Measurements from ENCODE around the gene GPRC5A.

GPRC5A gene

DNA sequence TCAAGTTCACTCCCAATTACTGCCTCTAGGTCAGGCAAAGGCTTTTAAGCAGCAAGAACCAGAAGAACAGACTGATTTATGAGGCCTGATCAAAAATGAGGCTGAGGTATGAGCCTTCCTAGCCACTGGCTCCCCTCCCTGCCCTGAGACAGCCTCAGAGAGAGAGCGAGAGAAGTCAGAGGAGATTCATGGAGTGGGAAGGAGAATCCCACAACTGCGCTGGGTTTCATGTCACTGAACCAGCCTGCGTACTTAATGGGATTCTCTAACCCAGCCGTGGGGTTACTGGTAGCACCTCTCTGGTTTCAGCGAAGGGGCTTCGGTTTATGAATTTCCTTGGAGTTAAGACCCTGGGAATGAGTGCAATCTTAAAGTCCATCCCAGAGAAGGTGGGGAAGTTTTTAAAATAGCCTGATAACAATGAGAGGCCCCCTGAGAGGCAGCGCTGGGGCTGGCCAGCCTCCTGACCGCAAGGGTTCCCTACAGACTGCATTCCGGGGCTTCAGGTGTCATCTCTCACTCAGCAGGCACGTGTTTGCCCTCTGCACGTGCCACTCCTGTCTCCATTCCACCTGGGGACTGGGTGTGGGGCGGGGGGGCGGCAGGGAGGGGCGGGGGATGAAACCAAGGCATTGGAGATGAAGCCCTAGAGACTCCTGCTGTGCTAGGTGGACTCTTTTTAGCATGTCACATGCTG is 6.1 kb upstream of the GPRC5A start:
- no peak for DNase-seq (ENCODE audit: low read depth)

DNA sequence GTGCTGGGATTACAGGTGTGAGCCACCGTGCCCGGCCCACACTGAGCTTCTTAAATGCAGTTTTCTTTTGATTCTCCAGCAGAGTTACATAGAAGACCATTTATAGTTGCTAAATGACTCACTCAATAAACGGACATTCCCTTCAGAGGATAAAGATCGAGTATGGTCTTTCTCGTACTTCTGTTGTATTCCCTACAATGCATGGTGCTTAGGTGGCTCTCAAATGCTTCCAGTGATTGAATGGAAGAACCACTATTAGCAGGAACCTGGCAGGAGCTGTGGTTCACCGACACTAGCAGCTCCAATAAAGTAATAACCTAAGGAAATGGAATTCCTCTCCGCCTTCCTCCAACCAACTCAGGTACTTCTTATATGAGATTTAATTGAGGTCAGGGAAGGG is 3.9 kb upstream of the GPRC5A start:
- DNase-seq (ENCODE audit: low read depth): no peak

DNA sequence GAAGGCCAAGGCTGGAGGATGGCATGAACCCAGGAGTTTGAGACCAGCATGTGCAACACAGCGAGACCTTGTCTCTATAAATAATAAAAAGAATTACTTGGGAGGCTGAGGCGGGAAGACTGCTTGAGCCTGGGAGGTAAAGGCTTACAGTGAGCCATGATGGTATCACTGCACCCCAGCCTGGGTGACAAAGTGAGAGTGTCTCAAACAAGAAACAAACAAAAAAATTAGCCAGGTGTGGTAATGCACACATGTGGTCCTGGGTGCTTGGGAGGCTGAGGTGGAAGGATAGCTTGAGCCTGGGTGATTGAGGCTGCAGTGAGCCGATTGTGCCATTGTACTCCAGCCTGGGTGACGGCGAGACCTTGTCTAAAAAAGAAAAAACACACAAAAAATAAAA is 1.7 kb upstream of the GPRC5A start:
- DNase-seq (ENCODE audit: low read depth): no peak

DNA sequence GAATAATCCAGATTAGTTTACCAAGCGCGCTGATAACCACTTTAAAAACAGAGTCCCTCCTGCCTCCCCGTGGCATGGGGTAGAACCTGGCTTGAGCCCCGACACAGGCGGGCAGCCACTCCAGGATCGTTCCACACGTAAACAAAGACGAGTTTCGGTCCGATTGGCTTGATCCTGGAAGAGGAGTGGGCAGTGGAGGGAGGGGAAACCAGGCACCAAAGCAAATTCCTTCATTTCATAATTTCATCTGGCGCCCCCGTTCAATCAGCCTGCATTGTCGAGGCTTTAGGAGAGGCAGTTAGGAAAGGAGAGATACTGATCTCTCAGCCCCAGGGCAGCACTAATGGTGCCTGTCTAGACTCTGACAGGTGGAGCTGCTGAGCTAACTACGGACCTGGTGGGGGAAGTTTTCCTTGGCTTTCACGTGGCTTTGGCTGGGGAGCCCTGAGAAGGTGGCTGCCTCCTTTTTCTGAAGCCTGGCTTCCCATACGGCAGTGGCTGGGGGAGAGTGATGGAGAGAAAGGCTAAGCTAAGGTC is 751 bp upstream of the GPRC5A start:
- DNase-seq (ENCODE audit: low read depth): no peak

DNA sequence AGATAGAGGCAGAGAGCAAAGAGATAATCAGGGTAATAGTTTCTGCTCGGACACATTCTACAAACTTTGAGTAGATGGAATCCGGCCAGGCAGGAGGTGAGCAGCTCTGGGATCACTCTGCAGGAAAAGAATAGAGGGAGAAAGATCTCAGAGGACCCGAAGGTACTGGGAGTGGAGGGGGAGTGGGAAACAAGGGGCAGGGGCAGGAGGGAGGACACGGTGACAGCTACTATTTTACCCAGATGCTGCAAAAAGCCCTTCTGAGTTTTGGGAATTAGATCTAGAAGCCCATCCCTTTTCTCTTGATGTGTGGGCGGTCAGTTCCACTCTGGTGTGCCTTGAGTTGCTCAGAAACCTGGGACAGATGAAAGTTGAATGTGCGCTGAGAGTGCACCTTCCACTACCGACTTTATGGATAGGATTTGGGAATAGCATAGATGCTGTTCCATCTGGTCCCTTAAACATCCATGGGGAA is 556 bp downstream of the GPRC5A start:
- no peak for DNase-seq (ENCODE audit: low read depth)

DNA sequence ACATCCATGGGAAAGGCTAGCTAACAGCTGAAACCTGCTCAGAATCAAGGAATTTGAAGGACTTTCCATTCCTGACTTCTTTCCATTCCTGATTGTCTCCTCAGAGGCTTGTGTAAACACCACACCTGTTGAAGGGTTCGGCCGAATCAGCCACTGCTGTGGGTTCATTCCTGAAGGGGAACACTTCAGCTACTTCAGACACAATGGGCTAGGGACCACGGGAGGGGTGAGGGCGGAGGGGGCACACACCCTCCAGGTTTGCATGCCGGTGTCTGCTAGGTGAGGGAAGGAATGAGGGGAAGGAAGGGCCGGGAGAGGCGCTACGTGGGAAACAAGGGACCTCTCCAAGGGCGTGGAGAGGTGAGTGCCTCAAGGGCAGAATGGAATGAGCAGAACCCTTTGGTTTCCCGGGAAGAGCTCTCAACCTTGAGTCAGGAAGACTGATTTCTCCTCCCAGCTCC is 1.3 kb downstream of the GPRC5A start:
- DNase-seq (ENCODE audit: low read depth): no peak

DNA sequence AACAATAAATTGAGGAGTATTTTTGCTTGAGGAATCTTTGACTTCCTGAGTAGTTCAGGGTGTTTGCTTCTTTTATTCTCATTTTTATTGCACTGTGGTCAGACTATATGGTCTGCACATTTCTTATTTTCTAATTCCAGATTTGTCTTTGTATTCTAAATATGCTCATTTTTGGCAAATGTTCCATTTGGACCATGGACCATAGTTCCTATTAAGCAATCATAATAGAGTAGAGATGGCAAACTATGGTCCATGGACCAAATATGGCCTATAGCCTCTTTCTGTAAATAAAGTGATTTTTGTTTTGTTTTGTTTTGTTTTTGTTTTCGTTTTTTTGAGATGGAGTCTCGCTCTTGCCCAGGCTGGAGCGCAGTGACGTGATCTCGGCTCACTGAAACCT is 2.1 kb downstream of the GPRC5A start:
- no peak for DNase-seq (ENCODE audit: low read depth)

DNA sequence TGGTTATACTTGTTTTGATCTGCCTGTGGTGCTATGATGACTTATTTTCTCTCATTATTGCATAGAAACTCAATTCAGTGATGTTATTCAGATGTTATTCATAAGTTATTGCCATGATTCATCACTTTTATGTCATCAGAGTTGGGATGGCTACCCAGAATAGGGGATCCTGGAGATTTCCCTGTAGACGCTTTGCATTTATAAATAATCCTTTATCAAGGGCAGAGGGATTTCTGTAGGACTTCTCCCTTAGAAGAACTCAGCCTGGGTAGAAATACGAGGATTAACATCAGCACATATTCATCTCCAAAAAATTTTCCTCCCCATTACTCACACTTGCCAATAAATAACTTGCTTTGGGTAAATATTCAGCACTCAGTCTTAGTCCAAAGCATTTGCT is 4.9 kb downstream of the GPRC5A start:
- no peak for DNase-seq (ENCODE audit: low read depth)

DNA sequence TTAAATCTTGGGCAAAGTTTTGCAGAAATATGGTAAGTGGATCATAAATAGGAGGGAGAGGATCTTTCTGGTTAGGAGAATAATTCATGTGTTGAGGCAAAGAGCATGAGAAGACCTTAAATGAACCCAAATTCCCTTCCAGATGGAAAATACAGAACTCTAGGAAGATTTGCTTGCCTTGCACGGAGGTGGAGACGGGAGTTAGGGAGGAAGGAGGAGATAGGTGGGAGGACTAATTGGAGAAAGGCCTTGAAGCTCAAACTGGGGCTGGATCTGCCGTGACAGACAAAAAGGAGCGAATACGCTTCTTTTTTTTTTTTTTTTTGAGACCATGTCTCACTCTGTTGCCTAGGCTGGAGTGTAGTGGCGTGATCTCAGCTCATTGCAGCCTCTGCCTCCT is 5.9 kb downstream of the GPRC5A start:
- no peak for DNase-seq (ENCODE audit: low read depth)

DNA sequence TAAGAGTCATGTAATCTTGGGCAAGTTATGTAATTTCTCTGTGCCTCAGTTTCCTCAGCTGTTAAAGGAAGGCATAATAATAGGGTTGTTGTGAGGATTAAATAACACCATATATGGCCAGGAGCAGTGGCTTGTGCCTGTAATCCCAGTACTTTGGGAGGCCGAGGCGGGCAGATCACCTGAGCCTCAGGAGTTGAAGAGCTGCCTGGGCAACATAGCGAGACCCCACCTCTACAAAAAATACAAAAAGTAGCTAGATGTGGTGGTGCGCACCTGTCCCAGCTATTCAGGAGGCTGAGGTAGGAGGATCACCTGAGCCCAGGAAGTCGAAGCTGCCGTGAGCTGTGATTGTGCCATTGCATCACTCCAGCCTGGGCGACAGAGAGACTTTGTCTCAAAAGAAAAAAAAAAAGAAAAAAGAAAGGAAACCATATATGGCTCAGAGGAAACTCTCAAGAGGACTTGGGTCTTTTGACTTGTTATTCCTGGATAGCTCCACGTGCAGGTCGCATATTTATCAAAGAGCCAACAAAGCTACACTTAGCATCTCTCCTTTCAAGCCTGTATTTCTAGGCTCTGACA is 6.9 kb downstream of the GPRC5A start:
- DNase-seq (ENCODE audit: low read depth): no peak

DNA sequence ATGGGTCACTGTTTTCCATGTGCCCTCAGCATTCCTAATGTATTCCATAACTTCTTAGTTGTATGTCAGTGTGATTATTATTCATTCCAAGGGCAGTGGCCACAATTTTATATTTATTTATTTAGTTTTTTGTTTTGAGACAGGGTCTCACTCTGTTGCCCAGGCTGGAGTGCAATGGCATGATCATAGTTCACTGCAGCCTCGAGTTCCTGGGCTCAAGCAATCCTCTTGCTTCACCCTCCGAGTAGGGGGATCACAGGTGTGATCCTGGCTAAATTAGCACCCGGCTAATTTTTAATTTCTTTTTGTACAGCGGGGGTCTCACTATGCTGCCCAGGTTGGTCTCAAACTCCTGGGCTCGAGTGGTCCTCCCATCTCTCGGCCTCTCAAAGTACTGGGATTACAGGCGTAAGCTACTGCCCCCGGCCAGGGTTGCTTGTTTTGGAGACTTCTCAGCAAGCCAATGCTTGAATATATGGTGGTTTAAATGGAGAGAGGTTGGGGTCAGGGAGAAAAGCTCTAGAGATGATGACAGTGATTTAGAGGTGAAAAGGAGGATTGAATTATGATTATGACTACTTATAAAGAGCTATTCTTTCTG is 7.6 kb downstream of the GPRC5A start:
- no peak for DNase-seq (ENCODE audit: low read depth)

DNA sequence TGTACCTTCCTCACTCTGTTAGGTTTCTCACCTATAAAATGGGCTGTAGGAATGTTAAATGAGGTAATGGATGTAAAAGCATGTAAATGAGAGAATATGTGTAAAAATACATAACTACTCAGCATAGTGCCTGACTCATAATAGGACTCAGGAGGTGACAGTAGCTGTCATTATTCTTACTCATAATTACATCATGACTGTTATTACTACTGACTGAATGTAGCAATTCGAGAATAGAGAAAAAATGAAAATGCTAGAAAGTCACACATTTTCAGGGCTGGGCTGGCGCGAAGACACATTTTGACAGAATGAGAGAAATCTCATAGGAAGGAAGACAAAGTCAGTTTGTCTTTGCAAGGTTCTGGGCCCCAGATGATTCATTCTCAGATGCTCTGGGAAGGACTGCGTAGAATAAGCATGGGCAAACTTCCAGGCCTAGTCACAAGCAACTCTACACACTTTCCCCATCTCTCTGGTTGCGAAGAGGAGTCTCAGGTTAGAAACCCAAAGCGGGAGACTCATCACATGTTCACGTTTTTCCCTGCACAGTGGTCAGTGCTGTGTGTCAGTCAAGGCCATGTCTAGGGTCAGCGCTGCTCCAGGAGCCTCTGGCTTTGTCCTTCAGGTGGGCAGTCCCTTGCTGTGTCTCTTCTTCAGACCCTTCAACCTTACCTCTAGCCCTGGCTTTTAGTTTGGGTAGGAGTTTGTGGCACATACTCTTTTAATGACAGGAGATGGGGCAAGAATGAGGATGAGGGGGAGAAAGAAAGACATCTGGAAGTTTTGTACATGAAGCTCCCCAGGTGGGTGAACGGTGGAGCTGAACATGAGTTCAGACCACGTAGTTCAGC is 8.4 kb downstream of the GPRC5A start:
- DNase-seq (ENCODE audit: low read depth): no peak

DNA sequence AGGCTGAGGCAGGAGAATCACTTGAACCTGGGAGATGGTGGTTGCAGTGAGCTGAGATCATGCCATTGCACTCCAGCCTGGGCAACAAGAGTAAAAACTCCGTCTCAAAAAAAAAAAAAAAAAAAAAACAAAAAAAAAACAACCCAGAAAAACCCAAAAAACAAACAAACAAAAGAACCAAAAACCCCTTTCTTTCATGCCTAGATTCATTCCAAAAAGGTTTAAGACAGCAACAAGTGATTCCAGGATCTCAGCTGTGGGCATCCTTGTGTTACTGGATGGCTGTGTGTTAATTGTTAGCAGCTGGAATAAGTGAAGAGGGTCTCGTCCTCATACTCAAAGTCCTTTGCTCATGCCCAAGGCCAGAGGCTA is 9.4 kb downstream of the GPRC5A start:
- no peak for DNase-seq (ENCODE audit: low read depth)

DNA sequence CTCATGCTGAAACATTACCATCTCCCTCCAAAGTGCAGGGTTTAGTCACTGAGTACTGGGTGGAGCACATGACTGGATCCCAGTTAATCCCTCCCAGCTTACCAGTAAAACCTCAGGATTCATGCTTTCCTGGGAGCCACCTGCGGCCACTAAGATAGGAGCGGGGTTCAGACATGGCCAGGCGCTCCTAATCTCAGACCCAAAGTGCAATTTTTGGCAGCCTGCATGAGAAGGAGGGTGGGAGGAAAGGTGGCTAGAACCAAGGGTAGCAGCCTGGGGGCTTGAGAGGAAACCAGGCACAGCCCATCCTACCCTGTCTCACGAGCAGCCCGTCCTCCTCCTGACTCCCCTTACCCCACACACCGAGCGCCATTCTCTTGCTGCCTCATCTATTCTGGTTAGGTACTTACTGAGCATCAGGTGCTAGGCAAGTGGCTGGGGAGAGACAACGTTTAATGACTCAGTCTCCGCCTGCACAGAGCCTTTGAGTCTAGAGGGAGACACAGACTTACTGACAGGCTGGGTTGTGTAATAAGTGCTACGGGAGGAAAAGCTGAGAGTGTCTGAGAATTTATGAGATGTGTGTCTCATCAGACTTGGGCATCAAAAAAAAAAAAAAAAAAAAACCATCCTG is 9.9 kb downstream of the GPRC5A start:
- no peak for DNase-seq (ENCODE audit: low read depth)

DNA sequence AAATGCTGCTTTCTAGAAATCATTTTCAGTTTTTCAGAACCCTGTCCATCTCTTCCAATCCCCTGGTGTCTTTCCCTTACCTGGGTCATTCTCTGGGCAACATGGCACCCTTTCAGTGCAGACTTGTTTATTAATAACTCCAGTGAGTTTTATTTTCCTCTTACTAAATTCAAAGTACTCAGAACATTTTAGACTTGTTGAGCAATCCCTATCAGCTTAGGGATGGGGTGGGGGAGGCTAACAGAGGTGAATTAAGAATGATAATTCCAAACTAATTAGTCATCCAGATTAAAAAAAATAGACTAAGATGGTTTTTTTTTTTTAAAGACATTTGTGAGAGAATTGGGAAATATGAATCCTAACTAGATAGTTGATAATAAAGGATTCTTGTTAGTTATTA is 10.7 kb downstream of the GPRC5A start:
- no peak for DNase-seq (ENCODE audit: low read depth)

DNA sequence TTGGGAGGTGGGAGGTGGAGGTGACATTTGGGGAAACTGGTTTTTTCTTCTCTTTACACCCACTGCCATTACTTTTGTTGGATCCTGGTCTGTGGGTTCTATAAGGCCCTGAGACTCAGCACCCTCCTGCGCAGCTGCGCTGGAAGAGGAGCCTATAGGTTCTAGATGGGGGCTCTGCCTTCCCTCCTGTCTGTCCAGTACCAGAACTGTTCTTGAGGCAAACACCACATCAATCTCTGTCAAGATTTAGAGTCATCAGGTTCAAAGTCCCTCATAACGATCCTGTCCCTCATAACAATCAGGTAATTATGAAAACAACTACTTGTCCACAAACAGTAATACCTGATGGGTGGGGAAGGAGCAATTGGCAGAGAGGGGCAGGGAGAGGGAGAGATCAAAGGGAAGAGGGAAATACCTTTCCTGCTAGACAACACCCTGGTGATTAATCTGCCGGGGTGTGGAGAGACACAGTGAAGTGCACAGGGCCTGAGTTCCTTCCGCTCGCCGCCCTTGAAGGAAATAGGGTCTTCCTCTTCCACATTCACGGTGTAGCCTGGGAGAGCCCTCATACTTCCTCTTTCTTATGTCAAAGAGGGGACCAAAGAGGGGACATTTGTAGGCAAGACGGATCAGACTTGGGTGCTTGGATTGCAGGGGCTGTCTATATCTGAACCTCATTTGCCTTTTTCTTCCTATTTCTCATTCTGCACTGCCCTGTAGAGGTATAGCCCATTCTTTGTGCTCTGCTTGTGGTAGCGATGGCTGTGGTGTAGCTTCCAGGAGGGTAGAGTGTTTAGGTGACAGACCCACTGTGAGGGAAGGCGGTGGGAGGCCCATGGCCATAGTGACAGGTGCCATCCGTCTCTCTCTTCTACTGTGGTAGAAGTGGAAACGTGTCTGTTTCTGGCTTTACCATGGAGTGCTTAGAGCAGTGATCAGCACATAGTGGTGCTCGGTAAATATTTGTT is 12.6 kb downstream of the GPRC5A start:
- DNase-seq (ENCODE audit: low read depth): no peak

DNA sequence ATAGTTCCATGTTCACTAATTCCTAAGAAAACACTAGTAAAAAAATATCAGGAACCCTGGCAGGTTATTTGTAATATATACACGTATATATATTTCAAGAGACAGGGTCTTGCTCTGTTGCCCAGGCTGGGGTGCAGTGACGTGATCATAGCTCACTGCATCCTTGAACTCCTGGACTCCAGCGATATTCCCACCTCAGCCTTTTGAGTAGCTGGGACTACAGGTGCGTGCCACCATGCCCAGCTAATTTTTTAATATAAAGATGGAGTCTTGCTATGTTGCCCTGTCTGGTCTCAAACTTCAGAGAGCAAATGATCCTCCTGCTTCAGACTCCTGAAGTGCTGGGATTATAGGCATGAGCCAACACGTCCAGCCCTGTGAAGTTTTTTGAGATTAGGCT is 16.2 kb downstream of the GPRC5A start:
- DNase-seq (ENCODE audit: low read depth): no peak

DNA sequence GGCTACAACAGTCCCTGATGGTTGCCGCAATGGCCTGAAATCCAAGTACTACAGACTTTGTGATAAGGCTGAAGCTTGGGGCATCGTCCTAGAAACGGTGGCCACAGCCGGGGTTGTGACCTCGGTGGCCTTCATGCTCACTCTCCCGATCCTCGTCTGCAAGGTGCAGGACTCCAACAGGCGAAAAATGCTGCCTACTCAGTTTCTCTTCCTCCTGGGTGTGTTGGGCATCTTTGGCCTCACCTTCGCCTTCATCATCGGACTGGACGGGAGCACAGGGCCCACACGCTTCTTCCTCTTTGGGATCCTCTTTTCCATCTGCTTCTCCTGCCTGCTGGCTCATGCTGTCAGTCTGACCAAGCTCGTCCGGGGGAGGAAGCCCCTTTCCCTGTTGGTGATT is 16.9 kb downstream of the GPRC5A start:
- DNase-seq (ENCODE audit: low read depth): no peak

DNA sequence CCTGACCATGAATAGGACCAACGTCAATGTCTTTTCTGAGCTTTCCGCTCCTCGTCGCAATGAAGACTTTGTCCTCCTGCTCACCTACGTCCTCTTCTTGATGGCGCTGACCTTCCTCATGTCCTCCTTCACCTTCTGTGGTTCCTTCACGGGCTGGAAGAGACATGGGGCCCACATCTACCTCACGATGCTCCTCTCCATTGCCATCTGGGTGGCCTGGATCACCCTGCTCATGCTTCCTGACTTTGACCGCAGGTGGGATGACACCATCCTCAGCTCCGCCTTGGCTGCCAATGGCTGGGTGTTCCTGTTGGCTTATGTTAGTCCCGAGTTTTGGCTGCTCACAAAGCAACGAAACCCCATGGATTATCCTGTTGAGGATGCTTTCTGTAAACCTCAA is 17.3 kb downstream of the GPRC5A start:
- no peak for DNase-seq (ENCODE audit: low read depth)

DNA sequence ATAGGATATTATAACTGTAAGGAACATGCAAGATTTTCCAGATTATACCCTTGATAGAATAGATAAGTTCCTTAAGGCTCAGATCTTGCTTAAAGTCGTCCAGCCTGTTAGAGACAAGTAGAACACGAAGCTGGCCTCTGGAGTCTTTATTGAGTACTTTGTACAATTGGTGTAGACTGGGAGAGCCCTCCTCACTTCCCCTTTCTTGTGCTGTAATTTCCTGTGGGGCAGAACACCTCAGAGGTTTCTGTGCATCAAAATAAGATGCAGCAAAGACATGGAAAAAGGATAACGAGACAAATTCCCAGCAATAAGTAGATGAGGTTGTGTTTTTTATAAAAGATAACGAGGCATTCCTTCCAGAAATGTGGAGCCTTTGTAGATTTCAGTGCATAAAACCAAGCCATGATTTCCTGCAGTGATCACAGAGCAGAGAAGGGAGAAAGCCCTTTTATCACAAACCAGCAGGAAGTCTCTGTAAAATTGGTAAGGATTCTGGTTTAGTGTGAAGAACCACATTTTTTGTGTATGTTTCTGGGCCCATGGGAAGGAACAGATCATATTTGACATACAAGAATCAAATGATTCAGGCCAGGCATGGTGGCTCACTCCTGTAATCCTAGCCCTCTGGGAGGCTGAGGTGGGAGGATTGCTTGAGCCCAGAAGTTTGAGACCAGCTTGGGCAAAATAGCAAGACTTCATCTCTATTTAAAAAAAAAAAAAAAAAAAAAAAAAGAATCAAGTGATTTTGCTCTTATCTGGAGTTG is 18.0 kb downstream of the GPRC5A start:
- no peak for DNase-seq (ENCODE audit: low read depth)

Measured in stimulated activated CD8-positive, alpha-beta memory T cell treated with anti-CD3 and anti-CD28 coated beads, Interleukin-7, amount 100 ng/mL, for 24 hours (primary cell).